ENCODE measurements around the gene TEX54. TPM values are rescaled to one million over a fixed set of nuclear protein-coding genes. Genes with fewer than 3 reads are reported as not detected.
A peak's percentile ranks its signal among the peaks of the same experiment; 100 is the strongest.

TEX54 gene
- polyA plus RNA-seq, 4 donors = 0.83 TPM; not detected in 3

DNA sequence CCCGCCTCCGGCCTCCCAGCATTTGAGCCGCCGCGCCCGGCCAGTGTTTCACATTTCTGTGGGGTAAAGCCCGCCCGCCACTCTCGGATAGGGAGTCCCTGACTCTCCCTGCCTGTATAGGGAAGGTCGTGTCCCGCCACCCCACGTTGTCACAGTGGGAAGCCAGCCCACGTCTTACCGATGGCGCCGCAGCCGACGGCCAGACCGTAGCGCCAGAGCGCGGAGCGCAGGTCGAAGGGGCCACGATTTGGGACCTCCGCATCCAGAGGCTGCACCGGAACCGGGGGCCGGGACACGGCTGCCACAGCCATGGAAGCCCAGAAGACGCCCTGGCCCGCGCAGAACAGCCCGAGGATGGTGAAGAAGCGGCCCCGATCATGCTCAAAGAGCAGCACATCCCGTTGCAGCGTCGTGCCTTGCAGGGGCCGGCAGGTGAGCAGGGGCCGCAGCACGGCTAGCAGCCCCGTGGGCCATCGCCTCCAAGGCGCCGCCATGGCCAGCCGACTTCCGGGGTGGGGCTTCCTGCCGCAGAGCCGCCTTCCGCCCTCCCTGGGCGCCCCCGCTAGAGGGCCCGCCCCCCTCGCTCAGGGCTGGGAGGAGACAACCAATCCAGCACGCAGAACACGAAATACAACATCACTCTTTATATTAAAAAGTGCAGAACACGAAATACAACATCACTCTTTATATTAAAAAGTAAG is 41.0 kb downstream of the TEX54 start, which contains the start of gene TMEM223:
TMEM223 (minus strand) TSS at position 506 of the 701 bp plus-strand sequence; CDS start at position 494, 12 bp downstream.
- Histone ChIP-seq H3K27me3 (ENCODE audit: control insufficient read depth in 3 of 3, insufficient read depth in 3 of 3, low read length in 3 of 3) (no peaks in the 10 kb centered on the region), H3K36me3 (ENCODE audit: control insufficient read depth in 3 of 3, insufficient read depth in 2 of 3, low read depth in 1 of 3, low read length in 3 of 3) (peaks cover 20 to 66% (median 28%) of the 10 kb centered on the region in 3 donors), H3K4me3 (ENCODE audit: low read depth in 1 of 3, low read length in 3 of 3) (peak within 1 kb of the TSS; percentile 75 to 98 (median 97)), H3K27ac (ENCODE audit: low read depth in 1 of 3, low read length in 2 of 3) (peak within 1 kb of the TSS; percentile 43 to 92 (median 75)), H3K9me3 (ENCODE audit: control insufficient read depth in 2 of 2, insufficient read depth in 1 of 2, low read depth in 1 of 2, low read length in 1 of 2) (no peaks in the 10 kb centered on the region), H3K4me1 (ENCODE audit: control insufficient read depth in 3 of 3, insufficient read depth in 2 of 3, low read depth in 1 of 3, low read length in 2 of 3) (peaks cover 2 to 23% (median 5%) of the 10 kb centered on the region in 3 donors)
- 0 to 1% (median 0%) methylated on average over 48 to 58 of the region's 58 CpGs for WGBS, 3 donors
- no peak for FAIRE-seq
- DNase-seq = peak; percentile 89 to 93

DNA sequence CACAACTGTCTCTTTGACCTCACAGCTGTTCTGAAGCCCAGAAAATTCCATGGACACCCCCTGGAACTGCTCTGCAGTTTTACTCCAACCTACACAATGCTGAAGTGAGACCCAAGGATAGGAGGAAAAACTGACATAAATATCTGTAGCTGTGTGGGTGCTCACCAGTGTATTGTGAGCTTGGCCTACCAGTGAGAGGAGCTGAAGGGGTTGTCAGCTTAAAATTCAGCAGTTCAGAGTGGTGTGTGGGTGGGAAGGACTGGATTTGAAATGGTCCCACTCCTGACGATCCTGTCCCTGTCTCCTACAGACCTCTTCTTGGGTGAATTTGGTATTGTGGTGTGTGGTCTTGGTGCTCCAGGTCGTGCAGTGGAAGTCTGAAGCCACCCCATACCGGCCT is 43.1 kb downstream of the TEX54 start:
- Histone ChIP-seq H3K9me3 (ENCODE audit: control insufficient read depth in 2 of 2, insufficient read depth in 1 of 2, low read depth in 1 of 2, low read length in 1 of 2) (no peaks in the 10 kb centered on the region), H3K27ac (ENCODE audit: low read depth in 1 of 3, low read length in 2 of 3) (no peak overlapping the region), H3K4me3 (ENCODE audit: low read depth in 1 of 3, low read length in 3 of 3) (no peak overlapping the region), H3K27me3 (ENCODE audit: control insufficient read depth in 3 of 3, insufficient read depth in 3 of 3, low read length in 3 of 3) (no peaks in the 10 kb centered on the region), H3K36me3 (ENCODE audit: control insufficient read depth in 3 of 3, insufficient read depth in 2 of 3, low read depth in 1 of 3, low read length in 3 of 3) (peaks cover 10 to 57% (median 16%) of the 10 kb centered on the region in 3 donors), H3K4me1 (ENCODE audit: control insufficient read depth in 3 of 3, insufficient read depth in 2 of 3, low read depth in 1 of 3, low read length in 2 of 3) (peaks cover 2 to 31% (median 9%) of the 10 kb centered on the region in 3 donors)
- DNase-seq (no peak), FAIRE-seq (no peak)
- WGBS, 3 donors = 48 to 57% (median 56%) methylated on average over 3 of the region's 3 CpGs

DNA sequence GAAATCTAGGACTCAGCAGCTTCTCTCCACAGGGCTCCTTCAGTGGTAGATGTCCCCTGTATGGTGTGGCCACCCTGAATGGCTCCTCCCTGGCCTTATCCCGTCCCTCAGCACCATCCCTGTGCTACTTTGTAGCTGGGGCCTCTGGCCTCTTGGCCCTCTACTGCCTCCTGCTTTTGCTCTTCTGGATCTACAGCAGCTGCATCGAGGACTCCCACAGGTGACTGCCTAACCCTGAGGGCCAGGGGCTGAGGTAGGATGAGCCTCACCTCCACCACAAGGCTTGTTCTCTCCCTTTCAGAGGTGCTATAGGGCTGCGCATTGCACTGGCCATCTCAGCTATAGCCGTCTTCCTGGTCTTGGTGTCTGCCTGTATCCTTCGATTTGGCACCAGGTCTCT is 43.6 kb downstream of the TEX54 start:
- H3K27ac ChIP-seq (ENCODE audit: low read depth in 1 of 3, low read length in 2 of 3) = no peak overlapping the region
- no peaks in the 10 kb centered on the region for H3K9me3 ChIP-seq (ENCODE audit: control insufficient read depth in 2 of 2, insufficient read depth in 1 of 2, low read depth in 1 of 2, low read length in 1 of 2)
- DNase-seq (no peak), FAIRE-seq (no peak)
- H3K36me3 ChIP-seq (ENCODE audit: control insufficient read depth in 3 of 3, insufficient read depth in 2 of 3, low read depth in 1 of 3, low read length in 3 of 3) = peaks cover 6 to 59% (median 13%) of the 10 kb centered on the region in 3 donors
- H3K4me1 ChIP-seq (ENCODE audit: control insufficient read depth in 3 of 3, insufficient read depth in 2 of 3, low read depth in 1 of 3, low read length in 2 of 3) = peaks cover 2 to 31% (median 9%) of the 10 kb centered on the region in 3 donors
- no peaks in the 10 kb centered on the region for H3K27me3 ChIP-seq (ENCODE audit: control insufficient read depth in 3 of 3, insufficient read depth in 3 of 3, low read length in 3 of 3)
- H3K4me3 ChIP-seq (ENCODE audit: low read depth in 1 of 3, low read length in 3 of 3) = no peak overlapping the region
- WGBS, 3 donors = 68 to 77% (median 69%) methylated on average over 5 of the region's 5 CpGs

DNA sequence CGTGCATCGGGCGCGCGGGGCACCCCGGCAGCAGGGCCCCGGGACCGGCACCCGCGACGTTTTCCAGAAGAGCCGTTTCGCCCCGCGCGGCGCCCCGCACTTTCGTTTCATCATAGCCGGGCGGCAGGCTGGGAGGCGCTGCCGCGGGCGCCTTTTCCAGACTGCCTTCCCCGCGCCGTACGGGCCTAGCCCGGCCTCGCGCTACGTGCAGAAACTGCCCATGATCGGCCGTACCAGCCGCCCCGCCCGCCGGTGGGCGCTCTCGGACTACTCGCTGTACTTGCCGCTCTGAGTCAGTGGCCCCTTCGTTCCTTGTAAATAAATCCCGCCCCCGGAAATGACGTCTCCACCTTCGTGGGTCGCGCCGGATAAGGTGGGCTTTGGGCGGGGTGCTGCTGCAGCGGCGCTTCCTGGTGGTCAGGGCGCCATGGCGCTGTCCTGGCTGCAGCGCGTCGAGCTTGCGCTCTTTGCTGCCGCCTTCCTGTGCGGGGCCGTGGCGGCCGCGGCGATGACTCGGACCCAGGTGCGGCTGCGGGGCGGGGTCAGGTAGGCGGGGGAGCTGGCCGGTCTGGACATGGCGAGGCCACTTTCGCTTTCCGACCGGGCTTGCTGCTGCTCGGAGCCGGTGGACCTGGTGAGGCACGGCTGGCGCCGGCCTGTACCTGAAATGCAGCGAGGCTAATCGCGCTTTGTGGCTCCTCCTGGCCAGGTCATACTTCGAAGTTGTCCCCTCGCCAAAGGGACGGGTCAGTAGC is 45.5 kb downstream of the TEX54 start, which contains the start of gene TMEM179B:
TMEM179B (plus strand) TSS at position 398 of the 755 bp plus-strand sequence; CDS start at position 428, 30 bp downstream.
- FAIRE-seq = no peak
- Histone ChIP-seq H3K27ac (ENCODE audit: low read depth in 1 of 3, low read length in 2 of 3) (peak within 1 kb of the TSS; percentile 92 to 99 (median 92)), H3K4me1 (ENCODE audit: control insufficient read depth in 3 of 3, insufficient read depth in 2 of 3, low read depth in 1 of 3, low read length in 2 of 3) (peaks cover 2 to 27% (median 9%) of the 10 kb centered on the region in 3 donors), H3K4me3 (ENCODE audit: low read depth in 1 of 3, low read length in 3 of 3) (peak within 1 kb of the TSS; percentile 86 to 91 (median 87)), H3K9me3 (ENCODE audit: control insufficient read depth in 2 of 2, insufficient read depth in 1 of 2, low read depth in 1 of 2, low read length in 1 of 2) (no peaks in the 10 kb centered on the region), H3K27me3 (ENCODE audit: control insufficient read depth in 3 of 3, insufficient read depth in 3 of 3, low read length in 3 of 3) (no peaks in the 10 kb centered on the region), H3K36me3 (ENCODE audit: control insufficient read depth in 3 of 3, insufficient read depth in 2 of 3, low read depth in 1 of 3, low read length in 3 of 3) (peaks cover 3 to 55% (median 11%) of the 10 kb centered on the region in 3 donors)
- WGBS, 3 donors = 0 to 1% (median 0%) methylated on average over 51 to 88 of the region's 88 CpGs
- DNase-seq = peak; percentile 98 to 100

DNA sequence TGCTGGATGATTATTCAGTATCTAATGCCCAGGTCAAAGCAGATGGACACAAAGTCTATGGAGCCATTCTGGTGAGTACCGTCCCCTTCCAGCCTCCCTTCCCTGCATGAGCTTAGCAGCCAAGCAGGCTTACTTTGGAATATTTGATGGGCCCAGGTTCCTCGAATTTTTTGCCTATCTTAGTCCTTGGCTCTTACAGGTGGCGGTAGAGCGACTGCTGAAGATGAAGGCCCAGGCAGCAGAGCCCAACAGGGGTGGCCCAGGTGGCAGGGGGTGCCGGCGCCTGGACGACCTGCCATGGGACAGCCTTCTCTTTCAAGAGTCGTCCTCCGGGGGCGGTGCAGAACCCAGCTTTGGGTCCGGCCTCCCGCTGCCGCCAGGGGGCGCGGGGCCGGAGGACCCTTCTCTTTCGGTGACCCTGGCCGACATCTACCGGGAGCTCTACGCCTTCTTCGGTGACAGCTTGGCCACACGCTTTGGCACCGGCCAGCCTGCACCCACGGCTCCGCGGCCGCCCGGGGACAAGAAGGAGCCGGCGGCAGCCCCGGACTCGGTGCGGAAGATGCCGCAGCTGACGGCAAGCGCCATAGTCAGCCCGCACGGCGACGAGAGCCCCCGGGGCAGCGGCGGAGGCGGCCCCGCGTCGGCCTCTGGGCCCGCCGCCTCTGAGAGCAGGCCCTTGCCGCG is 46.2 kb downstream of the TEX54 start:
- peak overlapping the region; percentile 92 to 99 (median 92) for H3K27ac ChIP-seq (ENCODE audit: low read depth in 1 of 3, low read length in 2 of 3)
- H3K9me3 ChIP-seq (ENCODE audit: control insufficient read depth in 2 of 2, insufficient read depth in 1 of 2, low read depth in 1 of 2, low read length in 1 of 2) = no peaks in the 10 kb centered on the region
- H3K36me3 ChIP-seq (ENCODE audit: control insufficient read depth in 3 of 3, insufficient read depth in 2 of 3, low read depth in 1 of 3, low read length in 3 of 3) = peaks cover 3 to 57% (median 11%) of the 10 kb centered on the region in 3 donors
- FAIRE-seq = no peak
- H3K27me3 ChIP-seq (ENCODE audit: control insufficient read depth in 3 of 3, insufficient read depth in 3 of 3, low read length in 3 of 3) = no peaks in the 10 kb centered on the region
- WGBS, 3 donors = 0 to 1% (median 1%) methylated on average over 20 to 51 of the region's 51 CpGs
- peak; percentile 87 to 95 for DNase-seq
- H3K4me1 ChIP-seq (ENCODE audit: control insufficient read depth in 3 of 3, insufficient read depth in 2 of 3, low read depth in 1 of 3, low read length in 2 of 3) = peaks cover 2 to 26% (median 7%) of the 10 kb centered on the region in 3 donors
- H3K4me3 ChIP-seq (ENCODE audit: low read depth in 1 of 3, low read length in 3 of 3) = peak overlapping the region; percentile 86 to 91 (median 87)

DNA sequence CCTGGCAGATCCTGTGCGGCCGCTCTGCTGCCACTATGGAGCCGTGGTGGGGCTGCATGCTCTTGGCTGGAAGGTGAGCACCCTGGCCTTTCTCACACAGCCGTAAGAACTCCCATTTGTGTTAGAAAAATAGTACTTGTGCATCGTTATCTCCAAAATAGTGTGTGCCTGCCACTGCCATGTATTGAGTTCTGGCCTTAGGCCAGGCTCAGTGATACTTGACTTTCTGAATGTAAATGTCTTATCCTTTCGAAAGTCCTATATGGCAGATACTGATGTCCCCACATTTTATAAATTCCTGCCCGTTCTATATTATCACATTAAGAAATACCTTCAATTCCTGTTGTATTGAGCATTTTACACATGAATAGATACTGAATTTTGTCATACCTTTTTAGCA is 49.9 kb downstream of the TEX54 start:
- no peak for FAIRE-seq
- 96 to 98% (median 97%) methylated on average over 7 of the region's 7 CpGs for WGBS, 3 donors
- H3K36me3 ChIP-seq (ENCODE audit: control insufficient read depth in 3 of 3, insufficient read depth in 2 of 3, low read depth in 1 of 3, low read length in 3 of 3) = peaks cover 0 to 59% (median 2%) of the 10 kb centered on the region in 3 donors

More for the DNA sequence above, 49.9 kb downstream of the TEX54 start:
- Histone ChIP-seq H3K27me3 (ENCODE audit: control insufficient read depth in 3 of 3, insufficient read depth in 3 of 3, low read length in 3 of 3) (no peaks in the 10 kb centered on the region), H3K9me3 (ENCODE audit: control insufficient read depth in 2 of 2, insufficient read depth in 1 of 2, low read depth in 1 of 2, low read length in 1 of 2) (no peaks in the 10 kb centered on the region), H3K4me3 (ENCODE audit: low read depth in 1 of 3, low read length in 3 of 3) (no peak overlapping the region), H3K4me1 (ENCODE audit: control insufficient read depth in 3 of 3, insufficient read depth in 2 of 3, low read depth in 1 of 3, low read length in 2 of 3) (peaks cover 0 to 8% (median 4%) of the 10 kb centered on the region in 3 donors), H3K27ac (ENCODE audit: low read depth in 1 of 3, low read length in 2 of 3) (no peak overlapping the region)
- DNase-seq = no peak
